ENCODE results near the gene AAK1.

- TF ChIP-seq EZH2 (IDR thresholded peaks at IDR 0.05; ENCODE audit: insufficient read depth, low read length) (no peak), CTCF (IDR thresholded peaks at IDR 0.05; ENCODE audit: insufficient read depth, low read depth, low read length) (no peak)
Observed at GRCh38 chr2:69489793-69490192, 153.7 kb downstream of the AAK1 start.

All from astrocyte (in vitro differentiated cells and primary cell).